ENCODE measurements around the gene RHBDF1.

GRCh38 chr16:83060-83603 lies 10.7 kb upstream of the RHBDF1 start:
- TF ChIP-seq POLR2A (IDR thresholded peaks at IDR 0.05; ENCODE audit: low read depth, low read length) (no peak), POLR2AphosphoS5 (IDR thresholded peaks at IDR 0.05; ENCODE audit: low read depth, low read length) (no peak), TAF1 (IDR thresholded peaks at IDR 0.05; ENCODE audit: borderline replicate concordance, low read depth, low read length) (no peak)
